GM12891 (cell line): Measurements from ENCODE around the gene C10orf88.

Experiments
- POLR2A ChIP-seq: IDR thresholded peaks from 2 replicates; pipeline ENCODE4 v1.6.1; 2011; ENCODE audit warnings: low read depth, low read length, control low read depth
- POLR2AphosphoS5 ChIP-seq: IDR thresholded peaks from 2 replicates; pipeline ENCODE4 v1.6.1; 2011; ENCODE audit warnings: low read depth, low read length, control low read depth

- TF ChIP-seq POLR2A (no peak), POLR2AphosphoS5 (no peak)
These were observed 34.5 kb upstream of the C10orf88 start for GRCh38 chr10:122988501-122988900.
